Retinal pigment epithelial cell (primary cell): ENCODE data around the gene ZFHX2.

Source experiments
- DNase-seq: peaks from one replicate; pipeline ENCODE4 v3.0.0-alpha.2; 2010; ENCODE audit warnings: low read depth
- H3K4me3 ChIP-seq: 2 replicates; pipeline ENCODE4 v1.5.1; 2011; ENCODE audit warnings: mild to moderate bottlenecking, low read length, control low read depth, moderate library complexity
- TF ChIP-seq, protein P1 (sequence below): conservative IDR thresholded peaks from 2 replicates; pipeline ENCODE4 v1.5.1; 2011; ENCODE audit warnings: low read depth, low read length, control low read depth, inconsistent platforms

Gene ZFHX2

DNA sequence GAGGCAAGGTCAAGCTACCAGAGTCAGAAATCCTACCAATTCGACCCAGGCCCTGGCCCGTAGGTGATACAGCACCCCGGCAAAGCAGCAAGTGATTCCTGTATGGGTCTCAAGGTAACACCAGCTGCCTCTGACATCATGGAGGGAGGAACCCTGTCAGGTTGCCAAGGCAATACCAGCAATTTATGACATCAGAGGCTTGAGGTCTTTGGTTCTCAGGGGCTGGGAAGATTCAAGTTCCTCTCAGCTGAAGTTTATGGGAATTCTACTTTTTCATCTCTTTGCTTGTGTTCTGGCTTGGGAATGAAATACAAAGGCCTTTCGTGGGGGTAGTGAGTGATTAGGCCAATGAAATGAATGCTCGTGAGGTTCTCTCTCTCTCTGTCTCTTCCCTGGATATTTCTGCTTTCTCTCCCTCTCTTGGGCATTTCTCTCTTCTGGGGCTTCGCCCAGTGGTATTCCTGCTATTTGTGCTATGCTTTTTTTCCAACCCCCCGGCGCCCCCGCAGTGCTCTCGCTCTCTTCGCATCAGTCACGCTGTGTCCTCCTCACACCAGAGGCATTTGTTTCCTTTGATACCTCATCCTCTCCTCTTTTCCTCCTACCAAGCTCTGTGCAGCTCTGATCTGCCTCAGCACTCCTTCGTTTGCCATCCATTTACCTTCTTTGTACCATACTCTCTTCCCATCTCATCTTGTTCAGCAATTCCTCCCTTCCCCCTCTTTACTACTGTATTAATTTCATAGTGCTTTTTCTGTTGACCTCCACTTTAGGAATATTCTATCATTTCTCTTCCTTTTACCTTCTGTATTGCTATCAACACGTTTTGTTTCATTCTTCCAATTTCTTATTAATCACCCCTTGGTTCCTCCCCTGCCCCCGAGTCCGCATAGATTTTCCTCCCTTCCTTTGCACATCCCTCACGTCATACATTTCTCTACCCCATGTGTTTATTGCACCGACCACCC is 2.9 kb downstream of the ZFHX2 start:
- H3K4me3 ChIP-seq: no peak overlapping the region
- DNase-seq: no peak
- TF ChIP-seq, protein P1, sequence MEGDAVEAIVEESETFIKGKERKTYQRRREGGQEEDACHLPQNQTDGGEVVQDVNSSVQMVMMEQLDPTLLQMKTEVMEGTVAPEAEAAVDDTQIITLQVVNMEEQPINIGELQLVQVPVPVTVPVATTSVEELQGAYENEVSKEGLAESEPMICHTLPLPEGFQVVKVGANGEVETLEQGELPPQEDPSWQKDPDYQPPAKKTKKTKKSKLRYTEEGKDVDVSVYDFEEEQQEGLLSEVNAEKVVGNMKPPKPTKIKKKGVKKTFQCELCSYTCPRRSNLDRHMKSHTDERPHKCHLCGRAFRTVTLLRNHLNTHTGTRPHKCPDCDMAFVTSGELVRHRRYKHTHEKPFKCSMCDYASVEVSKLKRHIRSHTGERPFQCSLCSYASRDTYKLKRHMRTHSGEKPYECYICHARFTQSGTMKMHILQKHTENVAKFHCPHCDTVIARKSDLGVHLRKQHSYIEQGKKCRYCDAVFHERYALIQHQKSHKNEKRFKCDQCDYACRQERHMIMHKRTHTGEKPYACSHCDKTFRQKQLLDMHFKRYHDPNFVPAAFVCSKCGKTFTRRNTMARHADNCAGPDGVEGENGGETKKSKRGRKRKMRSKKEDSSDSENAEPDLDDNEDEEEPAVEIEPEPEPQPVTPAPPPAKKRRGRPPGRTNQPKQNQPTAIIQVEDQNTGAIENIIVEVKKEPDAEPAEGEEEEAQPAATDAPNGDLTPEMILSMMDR: no peak

DNA sequence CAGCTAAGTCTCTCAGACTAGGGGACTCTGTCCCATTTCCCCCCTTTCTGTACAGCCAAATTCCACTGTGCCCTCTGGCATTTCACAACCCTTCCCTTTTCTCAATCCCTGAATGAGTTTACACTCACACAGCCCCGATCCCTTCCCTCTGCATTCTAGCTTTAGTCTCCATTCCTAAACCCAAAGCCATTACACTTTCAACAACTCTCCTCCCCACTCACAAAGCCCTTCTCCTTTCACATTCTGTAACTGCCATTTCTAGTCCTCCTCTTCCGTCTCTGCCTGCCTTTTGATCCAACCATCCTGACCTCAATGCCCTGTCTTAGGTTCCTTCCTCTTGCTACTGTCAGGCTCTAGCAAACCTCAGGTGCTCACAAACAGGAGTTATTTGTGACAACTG is 3.6 kb downstream of the ZFHX2 start:
- TF ChIP-seq, protein P1: no peak
- H3K4me3 ChIP-seq: no peak overlapping the region
- DNase-seq: no peak

DNA sequence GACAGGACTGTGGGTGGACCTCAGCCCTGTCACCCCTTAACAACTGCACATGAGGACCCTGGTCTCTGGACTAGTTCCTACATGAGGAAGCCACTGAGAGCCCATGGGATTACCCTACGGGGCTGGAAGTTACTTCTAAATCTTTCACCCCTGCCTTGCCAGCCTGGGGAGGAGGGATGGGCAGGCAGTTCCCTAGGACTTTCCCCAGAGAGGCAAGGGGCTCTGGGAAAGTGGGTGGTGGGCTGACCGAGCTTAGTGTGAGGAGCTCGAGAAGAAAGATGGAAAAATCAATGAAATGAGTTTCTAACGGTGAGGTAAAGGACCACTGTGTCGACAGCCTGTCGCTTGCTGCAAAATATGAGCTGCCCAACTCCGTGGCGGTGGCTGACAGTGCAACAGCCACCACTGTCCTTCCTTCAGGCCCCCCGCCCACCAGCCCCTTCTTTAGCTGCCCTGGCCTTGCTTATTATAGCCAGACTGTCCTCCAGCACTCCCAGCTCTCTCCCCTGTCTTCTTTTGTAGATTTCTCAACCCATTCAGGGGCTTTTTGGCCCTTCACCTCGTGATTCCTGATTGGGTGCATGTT is 5.0 kb downstream of the ZFHX2 start:
- no peak overlapping the region for H3K4me3 ChIP-seq
- DNase-seq: no peak
- TF ChIP-seq, protein P1: no peak

DNA sequence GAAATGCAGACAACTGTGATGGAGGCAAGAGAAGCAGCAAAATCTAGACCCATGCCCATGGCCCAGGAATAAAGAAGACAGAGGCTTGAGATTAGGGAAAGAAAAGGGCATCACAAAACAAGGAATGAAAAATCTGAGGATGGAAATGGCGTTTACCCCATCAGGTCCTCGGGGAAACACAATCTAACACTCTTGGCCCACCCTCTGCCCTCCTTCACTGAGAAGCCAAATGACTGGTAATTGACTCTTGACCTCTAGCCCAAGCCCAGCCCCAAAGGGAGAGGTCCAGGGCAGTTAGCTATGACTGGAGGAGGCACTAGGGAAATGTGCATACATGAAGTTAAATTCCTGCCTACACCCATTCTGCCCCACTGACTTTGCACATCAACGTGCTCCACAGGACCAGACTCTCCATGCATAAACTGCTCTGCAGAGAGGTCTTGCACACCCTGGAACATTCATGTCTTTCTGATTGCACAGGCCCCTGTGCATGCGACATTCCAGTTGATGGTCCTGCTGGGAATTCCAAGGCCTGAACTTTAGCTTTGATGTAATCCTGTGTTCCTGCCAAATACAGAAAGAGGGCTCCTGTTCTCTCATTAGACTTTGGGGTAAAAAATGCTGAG is 5.7 kb downstream of the ZFHX2 start:
- TF ChIP-seq, protein P1: no peak
- DNase-seq: no peak
- no peak overlapping the region for H3K4me3 ChIP-seq

DNA sequence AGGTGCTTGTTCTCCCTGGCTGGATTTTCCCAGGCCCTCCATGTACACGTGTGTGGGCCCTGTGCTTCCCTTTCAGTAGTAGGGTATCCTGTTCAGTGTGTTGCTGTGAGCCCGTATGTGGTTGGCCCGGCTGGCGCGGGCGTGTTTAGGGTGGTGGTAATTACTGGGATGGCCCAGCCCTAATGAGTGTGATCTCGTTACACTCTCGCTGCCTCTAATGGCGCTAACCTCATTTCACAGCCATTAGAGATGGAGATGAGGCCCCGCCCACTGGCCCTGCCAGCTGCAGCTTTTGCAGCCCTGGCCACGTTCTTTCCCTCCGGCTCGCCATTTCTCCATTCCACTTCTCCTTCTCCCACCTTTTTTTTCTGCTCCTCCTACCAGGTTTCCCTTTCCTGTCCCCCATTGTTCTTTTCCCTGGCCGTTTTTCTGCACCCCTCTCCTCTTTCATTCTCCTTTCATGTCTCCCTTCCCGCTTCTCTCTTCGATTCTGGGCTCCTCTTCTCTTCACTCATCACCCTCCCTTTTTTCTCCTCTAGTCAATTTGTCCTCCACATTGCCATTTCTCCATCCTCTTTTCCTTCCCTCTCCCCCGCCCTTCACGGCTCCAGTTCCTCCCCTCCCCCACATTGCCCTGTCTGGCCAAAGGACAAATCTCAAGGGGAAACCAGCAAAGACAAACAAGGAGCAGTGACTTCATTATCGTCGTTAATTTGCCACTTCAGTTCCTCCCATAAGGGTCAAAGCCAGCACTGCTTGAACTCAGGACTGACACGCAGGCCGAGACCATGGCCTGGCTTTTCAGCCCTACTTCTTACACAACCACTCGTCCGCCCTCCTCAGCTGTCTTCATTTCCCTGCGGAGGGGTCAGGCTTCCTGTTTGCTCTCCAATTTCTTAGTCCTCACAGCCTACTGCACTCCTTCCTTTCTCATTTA is 6.8 kb downstream of the ZFHX2 start:
- H3K4me3 ChIP-seq: no peak overlapping the region
- TF ChIP-seq, protein P1: no peak
- DNase-seq: no peak

DNA sequence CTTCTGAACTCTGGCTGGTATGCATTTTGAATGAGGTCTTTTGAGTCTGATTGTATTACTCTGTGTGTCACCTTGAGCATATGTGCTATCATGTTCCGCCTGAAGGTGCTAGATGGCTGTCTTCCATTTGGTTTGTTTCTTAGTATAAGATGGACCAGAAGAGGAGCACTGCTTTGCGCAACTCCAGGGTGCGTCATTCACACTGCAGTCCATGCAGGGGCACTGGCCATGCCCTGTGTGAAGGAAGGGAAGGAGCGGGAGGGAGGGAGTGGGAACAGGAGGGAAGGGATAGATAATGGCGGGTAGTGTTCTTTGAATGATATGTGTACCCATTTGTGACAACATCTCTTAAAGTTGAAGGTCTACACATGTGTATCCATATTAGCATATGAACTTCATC is 8.2 kb downstream of the ZFHX2 start:
- TF ChIP-seq, protein P1: no peak
- no peak for DNase-seq
- no peak overlapping the region for H3K4me3 ChIP-seq
